Mesenchymal stem cell (in vitro differentiated cells and primary cell): ENCODE results near the gene MRE11.

Experiments used
- DNase-seq: peaks from one replicate; pipeline ENCODE4 v3.0.0-alpha.2; 2013
- H2AFZ ChIP-seq: one replicate; pipeline ENCODE4 v1.6.1; 2013; ENCODE audit warnings: low read depth, mild to moderate bottlenecking, control low read depth, inconsistent platforms, low read length, moderate library complexity
- H2AK5ac ChIP-seq: 2 replicates; pipeline ENCODE4 v1.6.1; 2013; ENCODE audit warnings: low read length, moderate library complexity, mild to moderate bottlenecking, inconsistent platforms; ENCODE audit not compliant: severe bottlenecking
- H2BK120ac ChIP-seq: one replicate; pipeline ENCODE4 v1.6.1; 2013; ENCODE audit warnings: low read depth, mild to moderate bottlenecking, inconsistent platforms, low read length, moderate library complexity
- H2BK12ac ChIP-seq, 2 experiments: one replicate each; pipeline ENCODE4 v1.6.1; 2013; ENCODE audit warnings: inconsistent platforms in 2 of 2, low read length in 2 of 2, mild to moderate bottlenecking in 2 of 2, moderate library complexity in 2 of 2, control low read depth in 1 of 2
- H2BK15ac ChIP-seq: one replicate; pipeline ENCODE4 v1.6.1; 2013; ENCODE audit warnings: mild to moderate bottlenecking, low read depth, inconsistent platforms; ENCODE audit not compliant: poor library complexity, severe bottlenecking
- H2BK5ac ChIP-seq: 2 replicates; pipeline ENCODE4 v1.6.1; 2013; ENCODE audit warnings: low read depth, mild to moderate bottlenecking, low read length, control low read depth, inconsistent platforms; ENCODE audit not compliant: poor library complexity, severe bottlenecking
- H3K14ac ChIP-seq, 2 experiments: one replicate each; pipeline ENCODE4 v1.6.1; 2013; ENCODE audit warnings: inconsistent platforms in 2 of 2, low read length in 2 of 2, control low read depth in 1 of 2, mild to moderate bottlenecking in 1 of 2, moderate library complexity in 1 of 2
- H3K18ac ChIP-seq, 2 experiments: one replicate each; pipeline ENCODE4 v1.6.1; 2013; ENCODE audit warnings: inconsistent platforms in 2 of 2, low read length in 2 of 2, control low read depth in 1 of 2, low read depth in 1 of 2, mild to moderate bottlenecking in 1 of 2
- H3K23ac ChIP-seq, 2 experiments: one replicate each; pipeline ENCODE4 v1.6.1; 2013; ENCODE audit warnings: inconsistent platforms in 2 of 2, low read length in 2 of 2, mild to moderate bottlenecking in 2 of 2, moderate library complexity in 2 of 2, control low read depth in 1 of 2
- H3K27ac ChIP-seq: 2 replicates; pipeline ENCODE4 v1.5.1; 2013; ENCODE audit warnings: mild to moderate bottlenecking, moderate library complexity, low read length, control low read depth, inconsistent platforms; ENCODE audit not compliant: poor library complexity, severe bottlenecking
- H3K27me3 ChIP-seq, 2 experiments: 2 replicates each; pipeline versions ENCODE4 v1.6.1 to v1.7.0; 2013; ENCODE audit warnings: low read length in 2 of 2, mild to moderate bottlenecking in 2 of 2, moderate library complexity in 2 of 2, control low read depth in 1 of 2, inconsistent platforms in 1 of 2; ENCODE audit not compliant: control insufficient read depth in 1 of 2, insufficient read depth in 1 of 2
- H3K36me3 ChIP-seq, 2 experiments: 2 replicates each; pipeline versions ENCODE4 v1.6.1 to v1.7.0; 2013; ENCODE audit warnings: low read length in 2 of 2, control low read depth in 1 of 2, inconsistent platforms in 1 of 2, low read depth in 1 of 2, mild to moderate bottlenecking in 1 of 2; ENCODE audit not compliant: insufficient read depth in 2 of 2, control insufficient read depth in 1 of 2
- H3K4ac ChIP-seq, 2 experiments: one replicate each; pipeline ENCODE4 v1.6.1; 2013; ENCODE audit warnings: inconsistent platforms in 2 of 2, low read length in 2 of 2, mild to moderate bottlenecking in 2 of 2, moderate library complexity in 2 of 2, control low read depth in 1 of 2, low read depth in 1 of 2
- H3K4me1 ChIP-seq: 2 replicates; pipeline ENCODE4 v1.6.1; 2013; ENCODE audit warnings: low read depth, low read length, control low read depth; ENCODE audit not compliant: control insufficient read depth, insufficient read depth
- H3K4me2 ChIP-seq: 2 replicates; pipeline ENCODE4 v1.6.1; 2013; ENCODE audit warnings: low read length, mild to moderate bottlenecking, inconsistent platforms; ENCODE audit not compliant: poor library complexity, severe bottlenecking
- H3K4me3 ChIP-seq, 2 experiments: 2 replicates each; pipeline versions ENCODE4 v1.5.1 to v1.7.0; 2013; ENCODE audit warnings: low read length in 2 of 2, mild to moderate bottlenecking in 2 of 2, control low read depth in 1 of 2, low read depth in 1 of 2; ENCODE audit not compliant: insufficient read depth in 1 of 2
- H3K79me1 ChIP-seq: replicated peaks from 2 replicates; pipeline ENCODE4 v1.6.1; 2013; ENCODE audit warnings: mild to moderate bottlenecking, control low read depth, low read length, inconsistent platforms; ENCODE audit not compliant: poor library complexity, severe bottlenecking
- H3K9ac ChIP-seq: 2 replicates; pipeline ENCODE4 v1.7.0; 2013; ENCODE audit warnings: mild to moderate bottlenecking, low read length, moderate library complexity
- H3K9me3 ChIP-seq: 2 replicates; pipeline ENCODE4 v1.7.0; 2013; ENCODE audit warnings: mild to moderate bottlenecking, low read length; ENCODE audit not compliant: control insufficient read depth
- H4K8ac ChIP-seq: one replicate; pipeline ENCODE4 v1.6.1; 2013; ENCODE audit warnings: inconsistent platforms, mild to moderate bottlenecking, low read length, moderate library complexity
- H4K91ac ChIP-seq: one replicate; pipeline ENCODE4 v1.6.1; 2013; ENCODE audit warnings: mild to moderate bottlenecking, low read length, inconsistent platforms
- WGBS: methylation state at CpG from one replicate; pipeline ENCODE4 v1.1.7; 2013; ENCODE audit warnings: mixed read lengths; 5-methylcytosine and 5-hydroxymethylcytosine counted together

Gene MRE11

DNA sequence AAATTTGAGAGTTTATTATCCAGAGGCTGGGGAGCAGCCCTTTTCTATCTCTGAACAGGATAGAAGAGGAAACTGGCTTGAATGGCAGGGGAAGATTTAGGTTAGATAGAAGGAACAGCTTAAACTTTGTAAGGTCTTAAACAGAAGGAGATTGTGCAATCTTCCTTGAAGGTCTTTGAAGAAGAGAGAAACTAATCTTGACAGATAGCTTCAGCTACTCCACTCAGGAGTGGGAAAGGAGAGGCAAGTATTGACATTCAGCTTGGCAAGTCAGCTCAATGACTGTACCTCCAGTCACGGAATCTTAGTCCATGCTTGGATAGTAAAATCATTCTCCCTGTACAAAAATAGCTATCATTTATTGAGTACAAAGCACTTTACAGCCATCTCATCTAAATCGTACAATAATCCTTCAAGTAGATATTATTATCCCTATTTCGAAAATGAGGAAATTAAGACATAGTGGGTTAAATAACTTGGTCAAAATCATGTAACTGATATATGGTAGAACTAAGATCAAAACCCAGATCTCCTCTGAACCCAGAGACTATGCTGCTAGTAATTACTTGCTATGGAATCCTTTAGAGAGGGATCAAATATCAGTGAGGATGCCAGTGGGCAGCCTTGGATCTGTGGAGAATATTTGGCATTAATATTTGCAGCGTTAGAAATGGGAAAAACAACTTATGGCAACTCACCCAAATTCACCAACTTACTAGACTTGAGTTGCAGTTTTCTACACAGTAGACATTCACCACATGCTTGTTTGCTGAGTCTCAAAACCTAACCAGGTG, 33.2 kb upstream of the MRE11 start:
- Histone ChIP-seq H3K18ac (no peak overlapping the region), H3K79me1 (no peaks in the 10 kb centered on the region), H3K27ac (no peak overlapping the region), H2BK5ac (no peak overlapping the region), H4K8ac (no peak overlapping the region), H3K4me2 (no peak overlapping the region), H2BK15ac (no peak overlapping the region), H3K9ac (no peak overlapping the region), H3K4me1 (no peaks in the 10 kb centered on the region), H3K4me3 (no peak overlapping the region), H4K91ac (no peak overlapping the region), H2AFZ (no peak overlapping the region), H2AK5ac (no peak overlapping the region), H3K9me3 (no peaks in the 10 kb centered on the region), H3K23ac (no peak overlapping the region), H3K4ac (no peak overlapping the region), H3K14ac (no peak overlapping the region), H2BK120ac (no peak overlapping the region), H3K27me3 (no peaks in the 10 kb centered on the region), H2BK12ac (no peak overlapping the region), H3K36me3 (no peaks in the 10 kb centered on the region)
- 80% methylated on average over 1 of the region's 4 CpGs for WGBS
- DNase-seq, result no peak

DNA sequence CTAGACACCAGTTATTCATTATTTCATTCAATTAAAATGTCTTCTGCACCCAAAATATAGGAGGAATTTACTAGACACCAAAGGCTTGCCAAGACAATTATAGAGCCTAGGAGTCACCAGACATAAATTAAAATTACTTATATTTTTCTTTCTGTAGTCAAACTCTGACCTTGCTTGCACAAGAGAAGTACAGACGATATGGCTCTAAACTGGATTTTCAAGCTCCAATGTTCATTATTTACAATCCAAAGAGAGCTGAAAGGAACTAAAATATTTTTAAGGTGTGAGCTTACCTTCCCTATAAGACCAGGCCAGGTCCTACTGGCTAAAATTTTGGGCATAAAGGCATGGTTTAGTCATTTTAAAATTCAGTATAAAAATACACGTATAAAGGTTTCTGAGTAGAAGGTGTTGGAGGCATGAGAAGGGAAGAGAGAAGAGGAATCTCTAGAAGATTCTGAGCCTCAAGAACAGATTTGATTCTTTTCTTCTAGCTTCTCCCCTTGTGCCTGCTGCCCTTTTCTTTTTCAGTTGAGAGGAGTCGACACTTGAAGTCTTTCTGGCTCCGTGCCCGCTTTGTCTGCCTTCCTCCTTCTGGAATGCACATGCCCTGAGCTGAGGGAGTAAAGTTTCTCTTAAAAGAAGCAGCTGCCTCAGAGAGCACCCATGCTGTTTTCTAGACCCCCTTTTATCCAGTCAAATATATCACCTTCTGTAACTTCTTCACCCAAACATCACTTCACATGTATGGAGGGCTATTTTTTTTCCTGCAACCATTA, 32.1 kb upstream of the MRE11 start:
- Histone ChIP-seq H3K4me3 (no peak overlapping the region), H3K27me3 (no peaks in the 10 kb centered on the region), H3K79me1 (no peaks in the 10 kb centered on the region), H4K91ac (no peak overlapping the region), H2BK120ac (no peak overlapping the region), H3K18ac (no peak overlapping the region), H2AK5ac (no peak overlapping the region), H3K36me3 (no peaks in the 10 kb centered on the region), H2BK15ac (no peak overlapping the region), H3K23ac (no peak overlapping the region), H3K14ac (no peak overlapping the region), H3K4me2 (no peak overlapping the region), H3K9ac (no peak overlapping the region), H3K9me3 (no peaks in the 10 kb centered on the region), H2BK12ac (no peak overlapping the region), H3K4ac (no peak overlapping the region), H3K27ac (no peak overlapping the region), H3K4me1 (no peaks in the 10 kb centered on the region), H4K8ac (no peak overlapping the region), H2AFZ (no peak overlapping the region), H2BK5ac (no peak overlapping the region)
- 75% methylated on average over 4 of the region's 5 CpGs for WGBS
- no peak for DNase-seq

DNA sequence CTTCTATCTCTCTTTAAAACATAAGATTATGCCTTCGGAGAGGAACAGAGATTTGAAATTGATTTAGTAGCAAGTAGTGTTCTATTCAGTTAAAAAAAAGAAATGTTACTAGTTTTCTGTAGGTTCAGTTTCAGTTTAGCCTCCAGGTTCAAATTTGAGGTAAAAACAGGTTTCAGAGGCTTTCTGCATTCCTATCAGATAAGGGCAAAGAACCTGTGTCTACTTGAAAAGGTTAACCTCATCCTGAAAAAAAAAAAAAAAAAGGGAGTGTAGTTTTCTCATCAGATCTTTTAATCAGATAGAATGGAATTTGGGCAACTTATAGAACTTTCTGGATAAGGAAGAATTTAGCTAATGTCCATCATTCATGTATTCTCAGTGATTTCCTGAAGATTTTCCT, 30.7 kb upstream of the MRE11 start:
- no peaks in the 10 kb centered on the region for H3K36me3 ChIP-seq
- H3K14ac ChIP-seq, result no peak overlapping the region
- no peaks in the 10 kb centered on the region for H3K27me3 ChIP-seq
- no peak overlapping the region for H2BK5ac ChIP-seq
- no peaks in the 10 kb centered on the region for H3K4me1 ChIP-seq
- 100% methylated on average over 1 of the region's 1 CpG for WGBS
- no peak overlapping the region for H4K8ac ChIP-seq
- H3K9me3 ChIP-seq, result no peaks in the 10 kb centered on the region
- no peak overlapping the region for H2BK120ac ChIP-seq
- no peak for DNase-seq
- no peak overlapping the region for H3K4ac ChIP-seq
- H2AFZ ChIP-seq, result no peak overlapping the region
- H3K4me2 ChIP-seq, result no peak overlapping the region
- no peaks in the 10 kb centered on the region for H3K79me1 ChIP-seq
- no peak overlapping the region for H3K27ac ChIP-seq
- no peak overlapping the region for H3K23ac ChIP-seq
- no peak overlapping the region for H3K4me3 ChIP-seq
- H3K9ac ChIP-seq, result no peak overlapping the region
- H3K18ac ChIP-seq, result no peak overlapping the region
- H2BK15ac ChIP-seq, result no peak overlapping the region
- no peak overlapping the region for H4K91ac ChIP-seq
- H2AK5ac ChIP-seq, result no peak overlapping the region
- no peak overlapping the region for H2BK12ac ChIP-seq

DNA sequence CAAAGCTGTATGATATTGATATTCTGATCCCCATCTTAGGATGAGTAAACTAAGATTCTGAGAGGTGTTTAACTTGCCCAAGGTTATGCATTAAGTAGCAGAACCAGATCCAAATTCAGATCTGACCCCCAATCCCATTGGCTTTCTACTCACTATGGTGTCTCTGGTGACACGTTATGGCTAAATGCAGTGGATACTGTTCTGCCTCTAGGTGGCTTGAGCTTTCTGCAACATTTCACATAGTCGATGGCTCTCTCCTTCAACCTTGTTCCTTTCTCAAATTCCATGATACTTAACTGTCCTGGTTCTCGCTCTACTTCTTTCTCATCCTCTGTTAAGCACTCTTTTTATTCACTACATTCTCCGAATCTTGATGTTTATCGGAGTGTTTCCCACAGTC, 28.0 kb upstream of the MRE11 start:
- Histone ChIP-seq H2AFZ (no peak overlapping the region), H4K91ac (no peak overlapping the region), H3K23ac (no peak overlapping the region), H3K4me3 (no peak overlapping the region), H2BK12ac (no peak overlapping the region), H2AK5ac (no peak overlapping the region), H3K14ac (no peak overlapping the region), H3K79me1 (no peaks in the 10 kb centered on the region), H3K9me3 (no peaks in the 10 kb centered on the region), H2BK5ac (no peak overlapping the region), H2BK15ac (no peak overlapping the region), H3K9ac (no peak overlapping the region), H3K36me3 (no peaks in the 10 kb centered on the region), H2BK120ac (no peak overlapping the region), H3K18ac (no peak overlapping the region), H4K8ac (no peak overlapping the region), H3K4me2 (no peak overlapping the region), H3K4ac (no peak overlapping the region), H3K27ac (no peak overlapping the region), H3K27me3 (no peaks in the 10 kb centered on the region), H3K4me1 (no peaks in the 10 kb centered on the region)
- WGBS, result 59% methylated on average over 4 of the region's 5 CpGs
- DNase-seq, result no peak
